Mesenteric fat pad (tissue), 1 donor: ENCODE measurements around the gene PREB. TPM values are rescaled to one million over a fixed set of nuclear protein-coding genes. Genes with fewer than 3 reads are reported as not detected.

ENCODE experiments used
- DNase-seq: peaks from one replicate; pipeline ENCODE4 v3.0.0-alpha.2; 2020; ENCODE audit warnings: low spot score
- total RNA-seq: library from RNA; stranded (reverse); fragmentation: NEBNext Ultra II Directional; extraction: Animal tissue kit (Norgen Biotek cat#: 25700); gene quantifications from one replicate; pipeline ENCODE4 v1.2.1, GENCODE V29; 2021
- donor health status: DM: yes; HTN: yes; CAD: no.

PREB gene
- total RNA-seq, 1 donor from 2014 or later: 76.5 TPM

DNA sequence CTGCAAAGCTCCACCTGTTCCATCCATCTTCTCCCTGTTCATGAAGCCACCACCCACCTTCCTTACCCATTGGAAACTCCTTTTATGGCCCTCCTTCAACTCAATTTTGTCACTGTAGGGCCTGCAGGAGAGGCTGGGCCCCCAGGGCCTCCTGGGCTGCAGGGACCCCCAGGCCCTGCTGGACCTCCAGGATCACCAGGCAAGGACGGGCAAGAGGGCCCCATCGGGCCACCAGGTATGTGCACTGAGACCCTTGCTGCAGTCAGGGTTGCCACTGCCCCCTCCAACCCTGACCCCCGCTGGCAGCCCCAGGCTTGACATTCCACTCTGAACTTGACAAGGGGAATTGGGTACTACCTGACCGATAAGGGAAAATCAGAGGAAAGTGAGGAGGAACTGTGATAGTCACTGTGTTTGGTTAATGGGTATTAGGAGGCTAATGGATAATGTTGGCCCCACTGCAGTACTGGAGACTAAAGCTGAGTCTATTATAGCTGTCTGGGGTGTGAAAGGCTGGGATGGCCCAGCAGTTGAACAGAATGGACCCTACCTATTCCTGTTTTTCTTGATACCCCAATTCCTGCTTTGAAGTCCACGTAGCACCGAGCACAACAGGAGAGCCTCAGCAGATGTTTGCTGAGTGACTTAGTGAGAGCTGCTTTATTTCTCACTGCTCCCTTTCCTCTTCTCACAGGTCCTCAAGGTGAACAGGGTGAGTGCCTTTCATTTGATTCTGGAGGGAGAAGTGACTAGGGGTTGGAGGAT, 50.0 kb downstream of the PREB start:
- no peak for DNase-seq

DNA sequence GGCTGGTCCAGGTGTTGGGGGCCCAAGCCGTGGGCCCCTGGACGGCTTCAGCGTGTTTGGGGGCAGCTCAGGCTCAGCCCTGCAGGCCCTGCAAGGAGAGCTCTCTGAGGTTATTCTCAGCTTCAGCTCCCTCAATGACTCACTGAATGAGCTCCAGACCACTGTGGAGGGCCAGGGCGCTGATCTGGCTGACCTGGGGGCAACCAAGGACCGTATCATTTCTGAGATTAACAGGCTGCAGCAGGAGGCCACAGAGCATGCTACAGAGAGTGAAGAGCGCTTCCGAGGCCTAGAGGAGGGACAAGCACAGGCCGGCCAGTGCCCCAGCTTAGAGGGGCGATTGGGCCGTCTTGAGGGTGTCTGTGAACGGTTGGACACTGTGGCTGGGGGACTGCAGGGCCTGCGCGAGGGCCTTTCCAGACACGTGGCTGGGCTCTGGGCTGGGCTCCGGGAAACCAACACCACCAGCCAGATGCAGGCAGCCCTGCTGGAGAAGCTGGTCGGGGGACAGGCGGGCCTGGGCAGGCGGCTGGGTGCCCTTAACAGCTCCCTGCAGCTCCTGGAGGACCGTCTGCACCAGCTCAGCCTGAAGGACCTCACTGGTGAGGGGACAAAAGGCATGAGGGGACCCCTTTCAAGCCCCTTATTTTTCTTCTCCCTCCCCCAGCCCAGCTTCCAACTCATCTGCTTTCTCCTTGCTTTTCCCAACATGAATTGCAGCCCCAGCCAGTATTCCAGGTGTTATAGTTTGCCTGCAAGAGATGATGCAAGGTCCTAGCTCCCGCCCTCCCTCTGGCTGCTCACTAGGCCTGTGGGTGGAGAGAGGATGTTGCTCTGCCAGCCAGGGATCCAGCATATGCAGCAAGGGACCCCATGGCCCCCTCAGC, 50.8 kb downstream of the PREB start:
- DNase-seq: no peak

DNA sequence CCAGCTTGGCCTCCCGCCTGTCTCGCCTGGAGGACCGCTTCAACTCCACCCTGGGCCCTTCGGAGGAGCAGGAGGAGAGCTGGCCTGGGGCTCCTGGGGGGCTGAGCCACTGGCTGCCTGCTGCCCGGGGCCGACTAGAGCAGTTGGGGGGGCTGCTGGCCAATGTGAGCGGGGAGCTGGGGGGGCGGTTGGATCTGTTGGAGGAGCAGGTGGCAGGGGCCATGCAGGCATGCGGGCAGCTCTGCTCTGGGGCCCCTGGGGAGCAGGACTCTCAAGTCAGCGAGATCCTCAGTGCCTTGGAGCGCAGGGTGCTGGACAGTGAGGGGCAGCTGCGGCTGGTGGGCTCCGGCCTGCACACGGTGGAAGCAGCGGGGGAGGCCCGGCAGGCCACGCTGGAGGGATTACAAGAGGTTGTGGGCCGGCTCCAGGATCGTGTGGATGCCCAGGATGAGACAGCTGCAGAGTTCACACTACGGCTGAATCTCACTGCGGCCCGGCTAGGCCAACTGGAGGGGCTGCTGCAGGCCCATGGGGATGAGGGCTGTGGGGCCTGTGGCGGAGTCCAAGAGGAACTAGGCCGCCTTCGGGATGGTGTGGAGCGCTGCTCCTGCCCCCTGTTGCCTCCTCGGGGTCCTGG, 51.5 kb downstream of the PREB start:
- DNase-seq: no peak

DNA sequence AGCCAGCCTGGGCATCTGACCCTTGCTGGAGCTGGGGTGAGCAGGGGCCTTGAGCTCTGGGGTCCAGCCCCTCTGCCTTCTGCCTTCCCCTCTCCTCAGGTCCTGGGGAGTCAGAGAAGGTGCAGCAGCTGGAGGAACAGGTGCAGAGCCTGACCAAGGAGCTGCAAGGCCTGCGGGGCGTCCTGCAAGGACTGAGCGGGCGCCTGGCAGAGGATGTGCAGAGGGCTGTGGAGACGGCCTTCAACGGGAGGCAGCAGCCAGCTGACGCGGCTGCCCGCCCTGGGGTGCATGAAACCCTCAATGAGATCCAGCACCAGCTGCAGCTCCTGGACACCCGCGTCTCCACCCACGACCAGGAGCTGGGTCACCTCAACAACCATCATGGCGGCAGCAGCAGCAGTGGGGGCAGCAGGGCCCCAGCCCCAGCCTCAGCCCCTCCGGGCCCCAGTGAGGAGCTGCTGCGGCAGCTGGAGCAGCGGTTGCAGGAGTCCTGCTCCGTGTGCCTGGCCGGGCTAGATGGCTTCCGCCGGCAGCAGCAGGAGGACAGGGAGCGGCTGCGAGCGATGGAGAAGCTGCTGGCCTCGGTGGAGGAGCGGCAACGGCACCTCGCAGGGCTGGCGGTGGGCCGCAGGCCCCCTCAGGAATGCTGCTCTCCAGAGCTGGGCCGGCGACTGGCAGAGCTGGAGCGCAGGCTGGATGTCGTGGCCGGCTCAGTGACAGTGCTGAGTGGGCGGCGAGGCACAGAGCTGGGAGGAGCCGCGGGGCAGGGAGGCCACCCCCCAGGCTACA, 52.3 kb downstream of the PREB start:
- DNase-seq: no peak

Other genes with a start within 250 kb of the PREB start
- gene MAPRE3, start 164.0 kb downstream of the PREB start, total RNA-seq: 65.2 TPM
- gene TMEM214, start 101.7 kb downstream of the PREB start, total RNA-seq: 148 TPM
- 20.3 TPM for gene AGBL5, start 83.0 kb downstream of the PREB start, total RNA-seq
- gene OST4, start 63.0 kb downstream of the PREB start, total RNA-seq: 275 TPM
- gene EMILIN1, start 56.0 kb downstream of the PREB start, total RNA-seq: 77.4 TPM
- gene KHK, start 47.9 kb downstream of the PREB start, total RNA-seq: 4.7 TPM
- 11.0 TPM for gene CGREF1, start 15.5 kb downstream of the PREB start, total RNA-seq
- not detected for gene ABHD1, start 10.8 kb downstream of the PREB start, total RNA-seq
- gene PRR30, start 4.8 kb upstream of the PREB start, total RNA-seq: not detected
- 0.48 TPM for gene TCF23, start 14.4 kb upstream of the PREB start, total RNA-seq
- gene ATRAID, start 77.4 kb upstream of the PREB start, total RNA-seq: 88.3 TPM
- gene SLC5A6, start 77.6 kb upstream of the PREB start, total RNA-seq: 79.3 TPM
- 26.0 TPM for gene CAD, start 82.7 kb upstream of the PREB start, total RNA-seq
- gene SLC30A3, start 128.4 kb upstream of the PREB start, total RNA-seq: not detected
- gene DNAJC5G, start 140.8 kb upstream of the PREB start, total RNA-seq: not detected
- gene TRIM54, start 147.8 kb upstream of the PREB start, total RNA-seq: not detected
- gene UCN, start 173.8 kb upstream of the PREB start, total RNA-seq: 1.0 TPM
- gene MPV17, start 188.5 kb upstream of the PREB start, total RNA-seq: 61.9 TPM
- 44.8 TPM for gene GTF3C2, start 222.1 kb upstream of the PREB start, total RNA-seq
- 47.0 TPM for gene EIF2B4, start 235.7 kb upstream of the PREB start, total RNA-seq
- gene SNX17, start 236.0 kb upstream of the PREB start, total RNA-seq: 110 TPM
- gene ZNF513, start 246.1 kb upstream of the PREB start, total RNA-seq: 20.7 TPM